Measurements from ENCODE around the gene SURF2. TPM values are rescaled to one million over a fixed set of nuclear protein-coding genes. Genes with fewer than 3 reads are reported as not detected.
"Not testable (repeated sequence)": the region's sequence is repeated elsewhere in the genome, so short reads cannot be mapped to it uniquely, and the experiment has no call there.

Gene SURF2
- total RNA-seq, 2 experiments from 2014 or later, result 18.4 to 20.7 TPM

DNA sequence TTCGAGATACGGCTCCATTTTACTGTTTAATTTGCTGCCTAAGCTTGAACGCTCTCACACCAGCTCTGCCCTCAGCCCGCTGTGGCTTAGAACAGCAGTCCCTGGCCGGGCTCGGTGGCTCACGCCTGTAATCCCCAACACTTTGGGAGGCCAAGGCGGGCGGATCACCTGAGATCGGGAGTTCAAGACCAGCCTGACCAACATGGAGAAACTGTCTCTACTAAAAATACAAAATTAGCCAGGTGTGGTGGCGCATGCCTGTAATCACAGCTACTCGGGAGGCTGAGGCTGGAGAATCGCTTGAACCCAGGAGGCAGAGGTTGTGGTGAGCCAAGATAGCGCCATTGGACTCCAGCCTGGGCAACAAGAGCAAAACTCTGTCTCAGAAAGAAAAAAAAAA lies 20.9 kb downstream of the SURF2 start:
- Mint-ChIP-seq H3K4me1 (ENCODE audit: low read depth) (peaks cover 36% of the 10 kb centered on the region), H3K4me3 (peak overlapping the region; percentile 58), H3K36me3 (ENCODE audit: low read depth) (peaks cover 23% of the 10 kb centered on the region)
- not testable (repeated sequence) for ATAC-seq; DNase-seq; H3K27ac Mint-ChIP-seq; H3K9me3 Mint-ChIP-seq (ENCODE audit: insufficient read depth); H3K27me3 Mint-ChIP-seq (ENCODE audit: low read depth)
- POLR2A ChIA-PET, result interaction anchor here (0.9 to 8.6 kb wide), 7 partner anchors 9 to 346 kb away, joined by 3 to 192 read pairs (median 4); partner anchors contain the start of genes CACFD1, GTF3C5, MED22 and REXO4
- CTCF ChIA-PET, result interaction anchor here (1.0 to 2.1 kb wide), 6 partner anchors 18 to 109 kb away, joined by 3 to 8 read pairs (median 4); no protein-coding TSS in a partner anchor

- Mint-ChIP-seq H3K27ac (no peak overlapping the region), H3K4me1 (ENCODE audit: low read depth) (peaks cover 31% of the 10 kb centered on the region), H3K36me3 (ENCODE audit: low read depth) (peaks cover 18% of the 10 kb centered on the region), H3K4me3 (no peak overlapping the region), H3K9me3 (ENCODE audit: insufficient read depth) (no peaks in the 10 kb centered on the region), H3K27me3 (ENCODE audit: low read depth) (peaks cover 3% of the 10 kb centered on the region)
- POLR2A ChIA-PET, result interaction anchor here (0.9 to 8.6 kb wide), 3 partner anchors 8 to 82 kb away, joined by 3 to 192 read pairs (median 3); partner anchors contain the start of genes CACFD1, MED22 and RPL7A
- ATAC-seq (no peak), DNase-seq (no peak)
- CTCF ChIA-PET, result interaction anchor here (1.2 to 2.1 kb wide), 2 partner anchors 42 to 48 kb away, joined by 3 to 8 read pairs; no protein-coding TSS in a partner anchor
These were observed 21.4 kb downstream of the SURF2 start for GRCh38 chr9:133377721-133378216.

DNA sequence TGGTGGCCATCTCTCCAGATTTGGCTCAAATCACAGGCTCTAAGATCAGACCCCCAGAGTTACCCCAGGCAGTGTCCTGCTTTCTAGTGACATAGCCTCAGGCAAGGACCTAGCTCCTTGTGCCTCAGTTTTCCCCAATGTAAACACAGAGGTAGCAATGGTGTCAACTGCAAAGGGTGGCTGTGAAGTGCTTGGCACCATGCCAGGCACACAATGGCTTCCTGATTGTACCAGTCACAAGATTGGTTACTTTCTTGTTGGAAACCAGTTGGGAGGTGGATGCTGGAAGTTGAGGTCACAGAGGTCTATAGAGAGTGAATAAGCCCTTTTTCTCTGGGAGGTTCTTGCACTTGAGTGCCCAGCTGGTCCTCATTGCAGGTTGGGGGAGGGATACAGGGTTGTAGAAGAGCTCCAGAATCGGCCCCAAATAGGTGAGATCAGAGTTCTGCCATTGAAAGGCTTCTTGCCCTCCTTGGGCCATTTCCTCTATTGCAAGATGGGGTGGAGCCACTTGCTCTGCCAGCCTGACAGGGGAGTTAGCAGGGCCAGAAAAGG lies 22.1 kb downstream of the SURF2 start:
- CTCF ChIA-PET, result no interaction called here
- Mint-ChIP-seq H3K27ac (no peak overlapping the region), H3K4me1 (ENCODE audit: low read depth) (peaks cover 24% of the 10 kb centered on the region), H3K4me3 (no peak overlapping the region), H3K27me3 (ENCODE audit: low read depth) (peaks cover 3% of the 10 kb centered on the region), H3K9me3 (ENCODE audit: insufficient read depth) (no peaks in the 10 kb centered on the region), H3K36me3 (ENCODE audit: low read depth) (peaks cover 12% of the 10 kb centered on the region)
- no peak for DNase-seq
- POLR2A ChIA-PET, result no interaction called here
- no peak for ATAC-seq

DNA sequence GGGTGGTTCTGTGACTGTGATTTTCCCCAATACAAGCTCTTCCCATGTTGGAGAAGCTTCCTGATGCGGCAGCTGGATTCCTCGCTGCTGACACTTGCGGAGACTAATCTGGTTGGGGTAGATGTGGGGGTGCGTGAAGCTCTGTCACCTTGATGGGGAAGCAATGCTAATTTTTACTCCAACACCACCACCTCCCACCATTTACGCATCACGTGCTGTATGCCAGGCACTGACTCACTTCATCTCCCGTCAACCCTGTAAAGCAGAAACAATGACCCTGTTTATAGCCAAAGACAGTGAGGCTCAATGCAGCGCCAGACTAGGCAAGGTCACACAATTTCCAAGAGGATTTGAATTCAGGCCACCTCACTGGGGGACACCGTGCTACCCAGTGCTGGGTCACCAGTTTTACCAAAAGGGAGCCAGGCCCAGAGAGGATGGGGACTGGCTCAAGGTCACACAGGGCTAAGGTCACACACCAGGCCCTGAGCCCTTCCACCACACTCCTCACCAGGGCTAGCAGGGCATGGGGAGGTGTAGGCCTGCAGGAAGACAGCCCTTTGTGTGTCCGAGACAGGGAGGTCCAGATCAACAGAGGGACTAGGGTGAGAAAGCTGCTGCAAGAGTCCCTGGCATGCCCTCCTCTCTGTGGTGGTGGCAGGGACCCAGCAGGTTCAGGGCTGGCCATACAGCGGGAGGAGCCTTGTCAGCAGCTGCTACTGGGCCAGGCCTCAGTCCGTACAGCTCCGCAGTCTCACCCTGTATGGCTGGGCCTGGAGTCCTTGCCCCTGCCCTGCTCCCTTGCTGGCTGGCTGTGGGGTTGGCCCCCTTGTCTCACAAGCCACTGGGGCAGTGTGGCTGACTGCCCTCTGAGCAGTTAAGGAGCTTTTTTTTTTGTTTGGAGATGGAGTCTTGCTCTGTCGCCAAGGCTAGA lies 23.1 kb downstream of the SURF2 start:
- H3K4me1 Mint-ChIP-seq (ENCODE audit: low read depth), result peaks cover 19% of the 10 kb centered on the region
- H3K4me3 Mint-ChIP-seq, result no peak overlapping the region
- H3K27me3 Mint-ChIP-seq (ENCODE audit: low read depth), result peaks cover 3% of the 10 kb centered on the region
- DNase-seq, result no peak
- no peak overlapping the region for H3K27ac Mint-ChIP-seq
- ATAC-seq, result no peak
- ChIA-PET POLR2A (no interaction called here), CTCF (no interaction called here)
- H3K36me3 Mint-ChIP-seq (ENCODE audit: low read depth), result peaks cover 8% of the 10 kb centered on the region
- H3K9me3 Mint-ChIP-seq (ENCODE audit: insufficient read depth), result no peaks in the 10 kb centered on the region

DNA sequence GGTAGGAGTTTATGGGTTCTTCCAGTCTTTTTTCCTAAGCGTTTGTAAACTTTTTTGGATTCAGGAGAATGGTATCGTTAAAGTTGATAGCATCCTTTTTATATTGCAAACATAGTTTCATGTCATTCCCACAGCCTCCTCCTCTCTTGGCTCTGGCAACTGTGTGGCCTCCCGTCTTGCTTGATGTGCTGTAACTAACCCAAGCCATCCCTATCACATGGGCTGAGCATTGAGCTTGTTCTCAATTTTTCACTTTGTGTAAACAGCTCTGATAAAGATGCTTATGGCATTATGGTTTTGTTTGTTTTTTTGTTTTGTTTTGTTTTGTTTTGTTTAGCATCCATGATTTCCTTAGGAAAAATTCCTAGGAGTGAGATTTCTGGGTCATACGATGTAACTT lies 24.4 kb downstream of the SURF2 start:
- H3K36me3 Mint-ChIP-seq (ENCODE audit: low read depth), result no peaks in the 10 kb centered on the region
- no peaks in the 10 kb centered on the region for H3K9me3 Mint-ChIP-seq (ENCODE audit: insufficient read depth)
- DNase-seq (no peak), ATAC-seq (no peak)
- no peak overlapping the region for H3K4me3 Mint-ChIP-seq
- H3K27ac Mint-ChIP-seq, result no peak overlapping the region
- ChIA-PET POLR2A (no interaction called here), CTCF (no interaction called here)
- peaks cover 16% of the 10 kb centered on the region for H3K4me1 Mint-ChIP-seq (ENCODE audit: low read depth)
- H3K27me3 Mint-ChIP-seq (ENCODE audit: low read depth), result peaks cover 3% of the 10 kb centered on the region

DNA sequence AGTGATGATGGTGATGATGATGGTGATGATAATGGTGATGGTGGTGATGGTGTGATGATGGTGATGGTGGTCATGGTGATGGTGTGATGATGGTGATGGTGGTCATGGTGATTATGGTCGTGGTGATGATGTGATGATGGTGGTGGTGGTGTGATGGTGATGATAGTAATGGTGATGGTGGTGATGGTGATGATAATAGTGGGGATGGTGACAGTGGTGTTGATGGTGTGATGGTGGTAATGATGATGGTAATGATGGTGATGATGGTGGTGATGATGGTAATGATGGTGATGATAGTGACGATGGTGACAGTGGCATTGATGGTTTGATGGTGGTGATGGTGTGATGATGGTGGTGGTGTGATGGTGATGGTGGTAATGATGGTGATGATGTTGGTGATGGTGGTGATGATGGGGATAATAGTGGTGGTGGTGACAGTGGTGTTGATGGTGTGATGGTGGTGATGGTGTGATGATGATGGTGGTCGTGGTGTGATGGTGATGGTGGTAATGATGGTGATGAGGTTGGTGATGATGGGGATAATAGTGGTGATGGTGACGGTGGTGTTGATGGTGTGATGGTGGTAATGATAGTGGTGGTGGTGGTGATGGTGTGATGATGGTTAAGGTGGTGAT lies 26.3 kb downstream of the SURF2 start:
- H3K9me3 Mint-ChIP-seq (ENCODE audit: insufficient read depth), result no peaks in the 10 kb centered on the region
- DNase-seq, result no peak
- ChIA-PET POLR2A (no interaction called here), CTCF (no interaction called here)
- H3K4me1 Mint-ChIP-seq (ENCODE audit: low read depth), result peaks cover 12% of the 10 kb centered on the region
- no peak overlapping the region for H3K4me3 Mint-ChIP-seq
- H3K36me3 Mint-ChIP-seq (ENCODE audit: low read depth), result no peaks in the 10 kb centered on the region
- H3K27me3 Mint-ChIP-seq (ENCODE audit: low read depth), result no peaks in the 10 kb centered on the region
- ATAC-seq, result no peak
- H3K27ac Mint-ChIP-seq, result no peak overlapping the region

DNA sequence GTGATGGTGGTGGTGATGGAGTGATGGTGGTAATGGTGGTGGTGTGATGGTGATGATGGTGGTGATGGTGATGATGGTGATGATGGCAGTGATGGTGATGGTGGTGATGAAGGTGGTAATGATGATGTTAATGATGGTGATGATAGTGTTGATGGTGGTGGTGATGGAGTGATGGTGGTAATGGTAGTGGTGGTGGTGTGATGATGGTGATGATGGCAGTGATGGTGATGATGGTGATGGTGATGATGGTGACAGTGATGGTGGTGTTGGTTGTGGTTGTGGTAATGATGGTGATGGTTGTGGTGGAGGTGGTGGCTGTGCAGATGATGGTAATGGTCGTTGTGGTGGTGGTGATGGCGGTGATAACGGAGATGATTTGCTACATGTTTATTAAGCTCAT lies 27.1 kb downstream of the SURF2 start:
- DNase-seq, result no peak
- ATAC-seq, result no peak
- ChIA-PET CTCF (interaction anchor here (1.4 kb wide), 1 partner anchor 19 kb away, joined by 7 read pairs; no protein-coding TSS in a partner anchor), POLR2A (no interaction called here)
- no peaks in the 10 kb centered on the region for H3K36me3 Mint-ChIP-seq (ENCODE audit: low read depth)
- no peak overlapping the region for H3K27ac Mint-ChIP-seq
- no peaks in the 10 kb centered on the region for H3K27me3 Mint-ChIP-seq (ENCODE audit: low read depth)
- no peaks in the 10 kb centered on the region for H3K9me3 Mint-ChIP-seq (ENCODE audit: insufficient read depth)
- H3K4me3 Mint-ChIP-seq, result no peak overlapping the region
- peaks cover 5% of the 10 kb centered on the region for H3K4me1 Mint-ChIP-seq (ENCODE audit: low read depth)

DNA sequence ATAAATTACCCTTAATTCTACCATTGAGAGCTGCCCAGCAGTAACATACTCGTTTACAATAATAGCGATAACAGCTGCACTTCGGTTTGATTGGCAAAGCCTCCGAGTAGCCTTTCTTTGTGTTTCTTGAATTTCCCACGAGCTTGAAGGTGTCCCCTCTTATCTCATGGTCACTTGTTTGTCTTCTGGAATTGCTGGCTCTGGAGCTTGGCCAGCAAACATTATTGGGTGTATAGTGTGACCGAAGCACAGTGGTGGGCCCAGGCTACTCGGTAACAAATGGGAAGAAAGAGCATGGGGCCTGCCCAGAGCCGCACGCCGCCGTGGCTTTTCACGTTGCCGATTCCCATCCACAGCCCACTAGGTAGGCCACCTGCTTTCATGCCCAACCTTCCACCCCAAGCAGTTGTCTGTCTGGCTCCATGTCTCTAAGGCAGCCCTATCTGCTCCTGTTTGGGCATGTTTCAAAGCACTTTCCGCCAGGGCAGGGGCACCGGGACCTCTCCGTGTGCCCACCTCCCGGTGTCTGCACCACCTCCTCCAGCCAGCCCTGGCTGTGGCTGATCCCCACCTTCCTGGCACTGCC lies 28.5 kb downstream of the SURF2 start:
- Mint-ChIP-seq H3K4me1 (ENCODE audit: low read depth) (no peaks in the 10 kb centered on the region), H3K36me3 (ENCODE audit: low read depth) (no peaks in the 10 kb centered on the region), H3K27ac (no peak overlapping the region), H3K9me3 (ENCODE audit: insufficient read depth) (no peaks in the 10 kb centered on the region), H3K27me3 (ENCODE audit: low read depth) (no peaks in the 10 kb centered on the region), H3K4me3 (no peak overlapping the region)
- DNase-seq (no peak), ATAC-seq (no peak)
- ChIA-PET POLR2A (interaction anchor here (0.8 kb wide), 1 partner anchor 10 kb away, joined by 3 read pairs; no protein-coding TSS in a partner anchor), CTCF (interaction anchor here (1.4 kb wide), 1 partner anchor 18 kb away, joined by 7 read pairs; no protein-coding TSS in a partner anchor)

GRCh38 chr9:133385452-133385851 lies 29.1 kb downstream of the SURF2 start:
- Mint-ChIP-seq H3K36me3 (ENCODE audit: low read depth) (no peaks in the 10 kb centered on the region), H3K9me3 (ENCODE audit: insufficient read depth) (no peaks in the 10 kb centered on the region), H3K4me1 (ENCODE audit: low read depth) (no peaks in the 10 kb centered on the region), H3K27ac (no peak overlapping the region), H3K4me3 (no peak overlapping the region), H3K27me3 (ENCODE audit: low read depth) (no peaks in the 10 kb centered on the region)
- DNase-seq (no peak), ATAC-seq (no peak)
- POLR2A ChIA-PET, result interaction anchor here (0.8 kb wide), 1 partner anchor 10 kb away, joined by 3 read pairs; no protein-coding TSS in a partner anchor
- CTCF ChIA-PET, result no interaction called here

DNA sequence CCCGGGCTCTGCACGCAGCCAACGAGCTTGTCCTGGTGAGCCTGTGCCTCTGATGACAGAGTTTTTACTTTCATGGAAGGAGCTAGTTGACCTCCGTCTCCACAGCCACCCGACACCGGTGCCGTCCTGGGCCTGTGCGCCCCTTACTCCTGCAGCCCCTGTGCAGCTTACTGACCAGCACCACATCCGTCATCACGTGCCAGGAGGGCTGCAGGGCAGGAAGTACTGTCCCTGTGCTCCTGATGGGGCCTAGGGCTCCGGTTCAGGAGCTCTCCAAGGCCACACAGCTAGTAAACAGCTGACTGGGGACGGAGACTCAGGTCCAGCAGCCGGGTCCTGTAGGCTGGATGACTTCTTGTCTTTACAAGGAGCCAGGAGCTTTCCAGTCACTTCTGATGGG lies 30.0 kb downstream of the SURF2 start:
- DNase-seq, result no peak
- Mint-ChIP-seq H3K27ac (no peak overlapping the region), H3K4me3 (no peak overlapping the region), H3K27me3 (ENCODE audit: low read depth) (no peaks in the 10 kb centered on the region), H3K36me3 (ENCODE audit: low read depth) (no peaks in the 10 kb centered on the region), H3K9me3 (ENCODE audit: insufficient read depth) (no peaks in the 10 kb centered on the region), H3K4me1 (ENCODE audit: low read depth) (no peaks in the 10 kb centered on the region)
- ATAC-seq, result no peak
- POLR2A ChIA-PET, result interaction anchor here (0.9 kb wide), 1 partner anchor 9 kb away, joined by 3 read pairs; no protein-coding TSS in a partner anchor
- CTCF ChIA-PET, result no interaction called here

DNA sequence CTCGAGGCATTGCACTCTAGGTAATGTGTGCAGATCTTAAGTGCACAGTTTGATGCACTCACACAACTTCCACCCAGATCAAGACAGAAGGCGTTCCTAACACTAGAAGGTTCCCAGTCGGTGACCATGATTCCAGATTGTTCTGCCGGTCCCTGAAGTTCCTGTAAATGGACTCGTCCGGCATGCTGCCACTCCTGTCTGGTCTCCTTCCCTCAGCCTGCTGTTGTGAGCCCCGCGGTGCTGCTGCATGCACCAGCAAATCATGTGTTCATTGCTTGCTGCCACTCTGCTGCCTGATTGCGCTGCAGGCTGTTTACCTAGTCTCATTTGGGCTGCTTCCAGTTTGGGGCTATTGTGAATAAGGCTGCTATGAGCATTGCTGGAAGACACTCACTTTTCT lies 31.3 kb downstream of the SURF2 start:
- H3K36me3 Mint-ChIP-seq (ENCODE audit: low read depth), result no peaks in the 10 kb centered on the region
- no peaks in the 10 kb centered on the region for H3K27me3 Mint-ChIP-seq (ENCODE audit: low read depth)
- H3K4me1 Mint-ChIP-seq (ENCODE audit: low read depth), result no peaks in the 10 kb centered on the region
- H3K4me3 Mint-ChIP-seq, result no peak overlapping the region
- ChIA-PET POLR2A (interaction anchor here (0.6 kb wide), 1 partner anchor 24 kb away, joined by 4 read pairs; no protein-coding TSS in a partner anchor), CTCF (no interaction called here)
- H3K27ac Mint-ChIP-seq, result no peak overlapping the region
- DNase-seq, result no peak
- no peak for ATAC-seq
- H3K9me3 Mint-ChIP-seq (ENCODE audit: insufficient read depth), result no peaks in the 10 kb centered on the region

Data from activated CD8-positive, alpha-beta T cell treated with anti-CD3 and anti-CD28 coated beads, Interleukin-2, amount 10 ng/mL, durations not matched to agents 7 days and 5 days (primary cell).